Measurements from ENCODE around the gene TMEM115. TPM values are rescaled to one million over a fixed set of nuclear protein-coding genes. Genes with fewer than 3 reads are reported as not detected.

Gene TMEM115
- total RNA-seq, 1 donor from 2014 or later, result 40.1 TPM

DNA sequence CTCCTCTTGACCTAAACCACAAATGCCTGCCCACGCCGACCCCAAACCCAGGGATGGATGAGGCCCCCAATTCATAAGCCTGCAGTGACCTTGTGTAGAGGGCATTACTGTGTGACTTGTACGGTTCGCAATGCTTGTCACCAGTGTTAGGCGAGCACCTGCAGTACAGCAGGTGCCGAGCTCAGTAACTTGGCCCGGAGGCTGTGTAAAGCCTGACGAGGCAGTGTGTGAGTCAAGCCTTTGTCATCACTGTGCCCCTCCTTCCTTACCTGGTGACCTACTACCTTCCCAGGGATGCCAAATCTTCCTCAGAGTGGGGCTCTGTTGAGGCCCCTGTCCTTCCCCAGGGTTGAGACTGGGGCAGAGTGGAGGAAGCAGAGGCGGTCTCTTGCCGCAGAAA, 37.2 kb upstream of the TMEM115 start:
- Histone ChIP-seq H3K27me3 (no peaks in the 10 kb centered on the region), H3K4me1 (peaks cover 7% of the 10 kb centered on the region), H3K27ac (no peak overlapping the region), H3K9me3 (no peaks in the 10 kb centered on the region), H3K36me3 (no peaks in the 10 kb centered on the region), H3K4me3 (no peak overlapping the region)
- TF ChIP-seq, protein P1, sequence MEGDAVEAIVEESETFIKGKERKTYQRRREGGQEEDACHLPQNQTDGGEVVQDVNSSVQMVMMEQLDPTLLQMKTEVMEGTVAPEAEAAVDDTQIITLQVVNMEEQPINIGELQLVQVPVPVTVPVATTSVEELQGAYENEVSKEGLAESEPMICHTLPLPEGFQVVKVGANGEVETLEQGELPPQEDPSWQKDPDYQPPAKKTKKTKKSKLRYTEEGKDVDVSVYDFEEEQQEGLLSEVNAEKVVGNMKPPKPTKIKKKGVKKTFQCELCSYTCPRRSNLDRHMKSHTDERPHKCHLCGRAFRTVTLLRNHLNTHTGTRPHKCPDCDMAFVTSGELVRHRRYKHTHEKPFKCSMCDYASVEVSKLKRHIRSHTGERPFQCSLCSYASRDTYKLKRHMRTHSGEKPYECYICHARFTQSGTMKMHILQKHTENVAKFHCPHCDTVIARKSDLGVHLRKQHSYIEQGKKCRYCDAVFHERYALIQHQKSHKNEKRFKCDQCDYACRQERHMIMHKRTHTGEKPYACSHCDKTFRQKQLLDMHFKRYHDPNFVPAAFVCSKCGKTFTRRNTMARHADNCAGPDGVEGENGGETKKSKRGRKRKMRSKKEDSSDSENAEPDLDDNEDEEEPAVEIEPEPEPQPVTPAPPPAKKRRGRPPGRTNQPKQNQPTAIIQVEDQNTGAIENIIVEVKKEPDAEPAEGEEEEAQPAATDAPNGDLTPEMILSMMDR (IDR thresholded peaks at IDR 0.05), result no peak
- ATAC-seq (no peak), DNase-seq (no peak)
- intact Hi-C loops (cut with DNase I), result no loop called here

DNA sequence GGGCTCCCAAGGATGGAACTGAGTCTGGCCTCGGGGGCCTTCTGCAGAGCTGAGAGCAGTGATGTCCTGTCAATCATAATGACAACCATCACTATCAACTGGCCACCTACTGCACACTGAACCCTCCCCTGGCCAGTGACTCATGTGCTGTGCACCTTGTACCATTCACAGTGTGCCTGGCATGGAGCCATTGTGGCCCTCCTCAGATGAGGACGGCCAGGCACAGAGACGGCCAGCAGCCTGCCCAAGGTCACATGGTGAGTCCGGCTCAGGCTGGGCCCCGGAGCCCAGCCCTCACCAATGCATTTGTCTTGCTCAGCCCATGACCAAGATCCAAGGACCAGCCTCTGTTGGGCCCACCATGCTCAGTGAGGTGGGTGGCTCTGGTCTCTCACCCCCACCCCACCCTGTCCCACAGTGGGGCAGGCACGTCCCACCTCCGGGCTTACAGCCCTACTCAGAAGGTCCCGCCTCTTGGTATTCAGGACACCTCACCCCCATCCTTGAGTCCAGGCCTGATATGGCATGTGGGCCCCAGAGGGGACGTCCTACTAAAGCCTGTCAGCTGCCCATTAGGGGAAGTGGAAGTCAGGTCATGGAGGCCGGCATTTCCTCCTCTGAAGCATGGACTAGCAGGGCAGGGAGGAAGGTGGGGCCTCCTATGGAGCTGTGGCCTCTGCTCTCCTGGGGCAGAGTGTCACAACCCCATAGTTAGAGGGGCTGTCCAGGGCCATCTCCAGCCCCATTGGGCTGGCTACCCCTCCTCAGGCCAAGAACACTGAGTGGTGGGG, 35.9 kb upstream of the TMEM115 start:
- ATAC-seq (peak; percentile 50), DNase-seq (no peak)
- TF ChIP-seq, protein P1 (IDR thresholded peaks at IDR 0.05), result no peak
- Histone ChIP-seq H3K4me3 (no peak overlapping the region), H3K9me3 (no peaks in the 10 kb centered on the region), H3K27ac (no peak overlapping the region), H3K4me1 (peaks cover 15% of the 10 kb centered on the region), H3K27me3 (no peaks in the 10 kb centered on the region), H3K36me3 (no peaks in the 10 kb centered on the region)
- intact Hi-C loops (cut with DNase I), result no loop called here

DNA sequence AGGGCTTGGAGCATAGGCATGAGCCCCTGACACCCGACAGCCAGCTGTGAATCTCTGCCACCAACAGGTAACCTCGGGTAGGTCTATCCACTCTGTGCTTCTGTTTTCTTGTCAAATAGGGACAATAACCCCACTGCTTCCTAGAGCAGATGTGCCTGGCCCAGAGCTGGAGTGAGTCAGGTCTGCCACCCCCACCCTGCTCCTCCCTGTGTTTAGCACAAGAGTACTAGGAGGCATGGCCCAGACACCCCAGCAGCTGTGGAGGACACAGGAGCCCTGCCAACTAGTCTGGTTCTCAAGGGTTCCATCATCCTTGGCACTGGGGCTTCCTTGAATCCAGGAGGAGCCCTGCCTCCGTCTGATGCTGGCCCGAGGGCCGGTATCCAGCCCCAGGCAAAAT, 33.7 kb upstream of the TMEM115 start:
- TF ChIP-seq, protein P1 (IDR thresholded peaks at IDR 0.05), result no peak
- no peak overlapping the region for H3K27ac ChIP-seq
- no peak for ATAC-seq
- H3K4me1 ChIP-seq, result peaks cover 15% of the 10 kb centered on the region
- no peaks in the 10 kb centered on the region for H3K27me3 ChIP-seq
- H3K9me3 ChIP-seq, result no peaks in the 10 kb centered on the region
- H3K4me3 ChIP-seq, result no peak overlapping the region
- no peak for DNase-seq
- intact Hi-C loops (cut with DNase I), result no loop called here
- no peaks in the 10 kb centered on the region for H3K36me3 ChIP-seq

DNA sequence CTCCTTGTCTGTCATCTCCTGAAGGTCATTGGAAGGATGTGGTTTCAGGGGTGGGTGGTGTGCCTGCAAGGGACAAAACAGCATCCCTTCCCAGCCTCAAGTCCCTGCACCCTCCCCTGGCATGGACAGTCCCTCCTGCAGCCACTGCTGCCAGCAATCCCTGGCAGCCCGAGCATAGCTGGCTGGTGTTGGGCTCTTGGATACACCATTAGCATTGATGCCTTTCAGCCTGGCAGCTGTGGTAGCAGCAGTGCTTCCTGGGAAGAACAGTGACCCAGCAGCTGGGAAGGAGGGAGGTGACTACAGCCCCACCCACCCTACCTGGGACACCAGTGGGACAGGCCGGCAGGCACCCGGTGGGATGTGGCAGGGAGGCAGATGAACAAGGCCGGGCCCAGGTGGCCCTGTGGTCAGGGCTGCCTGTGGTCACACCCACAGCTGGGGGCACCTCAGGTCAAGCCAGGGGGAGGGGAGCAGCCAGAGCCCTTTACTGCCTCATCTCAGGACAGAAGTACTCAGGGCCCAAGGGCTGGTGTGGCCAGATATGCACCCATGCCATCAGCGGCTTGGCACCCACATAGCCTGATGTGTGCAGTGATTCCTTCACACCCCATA, 32.9 kb upstream of the TMEM115 start:
- Histone ChIP-seq H3K27me3 (no peaks in the 10 kb centered on the region), H3K9me3 (no peaks in the 10 kb centered on the region), H3K4me1 (peaks cover 15% of the 10 kb centered on the region), H3K4me3 (no peak overlapping the region), H3K27ac (no peak overlapping the region), H3K36me3 (no peaks in the 10 kb centered on the region)
- TF ChIP-seq, protein P1 (IDR thresholded peaks at IDR 0.05), result no peak
- DNase-seq (no peak), ATAC-seq (no peak)
- intact Hi-C loops (cut with DNase I), result no loop called here

DNA sequence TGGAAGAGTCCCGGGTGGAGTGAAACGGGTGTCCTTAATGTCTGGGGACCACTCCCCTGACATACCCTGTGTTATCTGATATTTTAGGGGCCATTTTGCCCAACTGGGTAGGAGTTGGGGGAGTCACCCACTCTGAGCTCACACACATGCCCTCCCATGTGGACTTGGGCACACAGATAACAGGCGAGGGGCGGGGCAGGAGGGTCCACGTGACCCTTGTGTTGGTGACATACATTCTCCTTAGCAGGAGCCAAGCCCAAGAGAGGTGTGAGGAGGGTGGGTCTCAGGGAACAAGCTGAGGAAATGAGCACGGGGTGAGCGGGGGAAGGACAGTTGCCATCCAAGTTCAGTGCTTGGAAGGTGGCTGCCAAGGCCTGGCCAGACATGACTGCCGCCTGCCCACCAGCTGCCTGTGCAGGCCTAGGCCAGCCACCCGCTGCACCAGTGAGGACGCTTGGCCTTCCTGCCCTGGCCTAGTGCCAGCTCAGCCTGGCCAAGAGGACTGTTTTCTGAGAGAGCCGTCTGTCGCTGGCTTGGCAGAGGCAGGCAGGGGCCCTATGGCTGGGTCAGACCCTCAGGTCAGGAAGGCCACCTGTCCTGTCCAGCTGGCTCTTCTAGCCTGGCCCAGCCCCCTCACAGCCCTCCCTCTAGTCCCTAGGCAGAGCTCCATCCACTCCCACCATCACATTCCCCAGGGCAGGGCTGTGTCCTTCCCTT, 31.3 kb upstream of the TMEM115 start:
- Histone ChIP-seq H3K27ac (no peak overlapping the region), H3K4me3 (no peak overlapping the region), H3K27me3 (no peaks in the 10 kb centered on the region), H3K36me3 (no peaks in the 10 kb centered on the region), H3K9me3 (no peaks in the 10 kb centered on the region), H3K4me1 (peaks cover 14% of the 10 kb centered on the region)
- intact Hi-C loops (cut with DNase I), result no loop called here
- TF ChIP-seq, protein P1 (IDR thresholded peaks at IDR 0.05), result no peak
- DNase-seq, result peak; percentile 79
- peak; percentile 34 for ATAC-seq
